Smooth muscle cell (in vitro differentiated cells): Measurements from ENCODE around the gene AFDN. TPM values are rescaled to one million over a fixed set of nuclear protein-coding genes. Genes with fewer than 3 reads are reported as not detected.

Experiments
- DNase-seq: peaks from one replicate; lab custom pipeline; 2025; ENCODE audit not compliant: unreplicated experiment; lab: John Stamatoyannopoulos, UW
- H2AFZ ChIP-seq: fragments of 200-600 bp; sonication (generic); 2 replicates; pipeline ENCODE4 v1.6.0; 2016; ENCODE audit warnings: antibody characterized with exemption, low read depth, mild to moderate bottlenecking
- H3F3A ChIP-seq: fragments of 200-600 bp; sonication (generic); 2 replicates; pipeline ENCODE4 v1.6.0; 2017; ENCODE audit warnings: antibody characterized with exemption, low read depth
- H3K27ac ChIP-seq: fragments of 200-600 bp; sonication (generic); 2 replicates; pipeline ENCODE4 v1.5.1; 2016; ENCODE audit warnings: low read depth, mild to moderate bottlenecking
- H3K27me3 ChIP-seq: fragments of 200-600 bp; sonication (generic); 2 replicates; pipeline ENCODE4 v1.6.1; 2016; ENCODE audit warnings: low read depth, mild to moderate bottlenecking
- H3K36me3 ChIP-seq: fragments of 200-600 bp; sonication (generic); 2 replicates; pipeline ENCODE4 v1.5.1; 2016; ENCODE audit warnings: low read depth
- H3K4me1 ChIP-seq: fragments of 200-600 bp; sonication (generic); 2 replicates; pipeline ENCODE4 v1.5.1; 2016; ENCODE audit warnings: low read depth
- H3K4me2 ChIP-seq: fragments of 200-600 bp; sonication (generic); 2 replicates; pipeline ENCODE4 v1.6.0; 2016; ENCODE audit warnings: mild to moderate bottlenecking
- H3K4me3 ChIP-seq: fragments of 200-600 bp; sonication (generic); 2 replicates; pipeline ENCODE4 v1.5.1; 2016; ENCODE audit warnings: mild to moderate bottlenecking
- H3K79me2 ChIP-seq: fragments of 200-600 bp; sonication (generic); 2 replicates; pipeline ENCODE4 v1.6.0; 2016; ENCODE audit warnings: low read depth, mild to moderate bottlenecking
- H3K9ac ChIP-seq: fragments of 200-600 bp; sonication (generic); 2 replicates; pipeline ENCODE4 v1.6.0; 2016; ENCODE audit warnings: low read depth
- H3K9me3 ChIP-seq: fragments of 200-600 bp; sonication (generic); replicated peaks from 2 replicates; pipeline ENCODE4 v1.5.1; 2016; ENCODE audit warnings: low read depth
- H4K20me1 ChIP-seq: fragments of 200-600 bp; sonication (generic); 2 replicates; pipeline ENCODE4 v1.6.0; 2016; ENCODE audit warnings: low read depth
- WGBS: methylation state at CpG from one replicate; pipeline ENCODE4 v1.1.7; 2016; ENCODE audit warnings: low lambda C conversion rate; 5-methylcytosine and 5-hydroxymethylcytosine counted together
- polyA plus RNA-seq: library from polyadenylated mRNA; unstranded; fragments of >200 nt; fragmentation: Nextera tagmentation; extraction: Ambion mirVana; gene quantifications from 2 replicates; pipeline ENCODE4 v1.2.1, GENCODE V29; 2016
- total RNA-seq: library from RNA; depleted of rRNA; stranded (reverse); fragments of >200 nt; gene quantifications from 2 replicates; pipeline ENCODE4 v1.2.3, GENCODE V29; 2014
- TF ChIP-seq, protein P1 (sequence below): fragments of 200-600 bp; sonication (generic); IDR thresholded peaks from 2 replicates; pipeline ENCODE4 v1.5.1; 2017; ENCODE audit warnings: borderline replicate concordance, mild to moderate bottlenecking, antibody characterized with exemption; ENCODE audit not compliant: insufficient read depth, poor library complexity, severe bottlenecking

Gene AFDN
- total and polyA plus RNA-seq, 2 experiments from 2014 or later, result 52.3 to 98.8 TPM

DNA sequence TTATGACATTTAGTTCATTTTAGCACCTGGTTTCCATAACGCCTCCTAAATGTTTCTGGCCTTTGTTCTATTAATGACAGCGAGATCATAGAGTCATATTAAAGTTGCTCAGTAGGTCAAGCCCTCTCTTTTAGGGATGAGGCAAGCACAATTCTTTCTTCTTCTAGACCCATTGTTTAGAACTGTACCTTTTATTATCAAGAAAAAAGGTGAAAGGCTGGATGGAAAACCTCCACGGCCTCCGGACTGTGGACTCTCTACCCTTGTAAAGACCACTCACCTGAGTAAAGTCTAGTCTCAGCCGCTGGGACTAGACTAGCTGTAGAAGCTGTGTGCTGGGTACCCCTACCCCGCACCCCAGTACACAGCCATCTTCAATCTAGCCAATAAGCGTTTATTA lies 6.0 kb upstream of the AFDN start:
- Histone ChIP-seq H3K9me3 (no peaks in the 10 kb centered on the region), H3K79me2 (no peaks in the 10 kb centered on the region), H3K27me3 (no peaks in the 10 kb centered on the region), H2AFZ (no peak overlapping the region), H3K36me3 (no peaks in the 10 kb centered on the region), H3K4me2 (no peak overlapping the region), H3K4me1 (peaks cover 5% of the 10 kb centered on the region), H3K9ac (no peak overlapping the region), H3K27ac (no peak overlapping the region), H3K4me3 (no peak overlapping the region), H4K20me1 (no peaks in the 10 kb centered on the region), H3F3A (peaks cover 6% of the 10 kb centered on the region)
- TF ChIP-seq, protein P1, sequence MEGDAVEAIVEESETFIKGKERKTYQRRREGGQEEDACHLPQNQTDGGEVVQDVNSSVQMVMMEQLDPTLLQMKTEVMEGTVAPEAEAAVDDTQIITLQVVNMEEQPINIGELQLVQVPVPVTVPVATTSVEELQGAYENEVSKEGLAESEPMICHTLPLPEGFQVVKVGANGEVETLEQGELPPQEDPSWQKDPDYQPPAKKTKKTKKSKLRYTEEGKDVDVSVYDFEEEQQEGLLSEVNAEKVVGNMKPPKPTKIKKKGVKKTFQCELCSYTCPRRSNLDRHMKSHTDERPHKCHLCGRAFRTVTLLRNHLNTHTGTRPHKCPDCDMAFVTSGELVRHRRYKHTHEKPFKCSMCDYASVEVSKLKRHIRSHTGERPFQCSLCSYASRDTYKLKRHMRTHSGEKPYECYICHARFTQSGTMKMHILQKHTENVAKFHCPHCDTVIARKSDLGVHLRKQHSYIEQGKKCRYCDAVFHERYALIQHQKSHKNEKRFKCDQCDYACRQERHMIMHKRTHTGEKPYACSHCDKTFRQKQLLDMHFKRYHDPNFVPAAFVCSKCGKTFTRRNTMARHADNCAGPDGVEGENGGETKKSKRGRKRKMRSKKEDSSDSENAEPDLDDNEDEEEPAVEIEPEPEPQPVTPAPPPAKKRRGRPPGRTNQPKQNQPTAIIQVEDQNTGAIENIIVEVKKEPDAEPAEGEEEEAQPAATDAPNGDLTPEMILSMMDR, result no peak
- 96% methylated on average over 7 of the region's 7 CpGs for WGBS
- DNase-seq, result no peak

DNA sequence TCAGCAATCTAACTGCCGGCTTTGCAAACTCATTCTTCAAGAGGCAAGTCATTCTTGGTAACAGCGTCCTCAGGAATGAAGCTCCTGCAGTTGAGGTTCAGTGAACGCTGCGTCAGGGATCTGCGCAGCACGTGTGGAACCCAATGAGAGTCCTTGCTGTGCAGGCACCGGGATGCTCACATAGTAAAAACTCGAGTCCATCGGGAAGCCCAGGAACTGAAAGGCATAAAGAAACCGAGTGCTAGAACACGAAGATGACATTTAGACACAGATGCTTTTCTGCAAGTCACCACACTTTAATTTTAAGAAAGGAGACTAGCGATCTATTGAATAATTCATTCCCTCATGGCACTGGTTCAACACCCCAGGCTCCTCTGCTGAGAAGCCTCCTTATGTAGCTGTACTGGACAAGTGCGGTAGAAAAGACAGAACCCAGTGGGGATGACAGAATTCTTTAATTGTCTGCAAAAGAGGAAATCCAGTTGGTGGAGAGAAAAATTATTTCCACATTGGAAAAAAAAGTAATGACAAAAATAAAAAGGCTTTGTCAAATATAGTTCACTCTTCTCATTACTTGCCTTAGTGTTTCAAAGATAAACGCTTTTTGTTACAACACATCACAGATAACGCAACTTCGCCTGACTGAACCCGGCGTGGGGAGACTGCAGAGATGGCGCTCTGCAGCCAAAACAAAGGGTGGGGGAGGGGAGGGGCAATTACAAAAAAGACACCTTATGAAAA lies 1.9 kb upstream of the AFDN start:
- Histone ChIP-seq H3K36me3 (no peaks in the 10 kb centered on the region), H4K20me1 (peaks cover 21% of the 10 kb centered on the region), H3K4me2 (peak overlapping the region; percentile 95), H3K27me3 (no peaks in the 10 kb centered on the region), H3K27ac (peak overlapping the region; percentile 35), H3K4me1 (peaks cover 15% of the 10 kb centered on the region), H3K9me3 (no peaks in the 10 kb centered on the region), H3K79me2 (peaks cover 23% of the 10 kb centered on the region), H3K4me3 (peak overlapping the region; percentile 87), H3F3A (peaks cover 15% of the 10 kb centered on the region), H2AFZ (no peak overlapping the region), H3K9ac (no peak overlapping the region)
- DNase-seq, result no peak
- TF ChIP-seq, protein P1, result no peak
- 57% methylated on average over 19 of the region's 19 CpGs for WGBS

DNA sequence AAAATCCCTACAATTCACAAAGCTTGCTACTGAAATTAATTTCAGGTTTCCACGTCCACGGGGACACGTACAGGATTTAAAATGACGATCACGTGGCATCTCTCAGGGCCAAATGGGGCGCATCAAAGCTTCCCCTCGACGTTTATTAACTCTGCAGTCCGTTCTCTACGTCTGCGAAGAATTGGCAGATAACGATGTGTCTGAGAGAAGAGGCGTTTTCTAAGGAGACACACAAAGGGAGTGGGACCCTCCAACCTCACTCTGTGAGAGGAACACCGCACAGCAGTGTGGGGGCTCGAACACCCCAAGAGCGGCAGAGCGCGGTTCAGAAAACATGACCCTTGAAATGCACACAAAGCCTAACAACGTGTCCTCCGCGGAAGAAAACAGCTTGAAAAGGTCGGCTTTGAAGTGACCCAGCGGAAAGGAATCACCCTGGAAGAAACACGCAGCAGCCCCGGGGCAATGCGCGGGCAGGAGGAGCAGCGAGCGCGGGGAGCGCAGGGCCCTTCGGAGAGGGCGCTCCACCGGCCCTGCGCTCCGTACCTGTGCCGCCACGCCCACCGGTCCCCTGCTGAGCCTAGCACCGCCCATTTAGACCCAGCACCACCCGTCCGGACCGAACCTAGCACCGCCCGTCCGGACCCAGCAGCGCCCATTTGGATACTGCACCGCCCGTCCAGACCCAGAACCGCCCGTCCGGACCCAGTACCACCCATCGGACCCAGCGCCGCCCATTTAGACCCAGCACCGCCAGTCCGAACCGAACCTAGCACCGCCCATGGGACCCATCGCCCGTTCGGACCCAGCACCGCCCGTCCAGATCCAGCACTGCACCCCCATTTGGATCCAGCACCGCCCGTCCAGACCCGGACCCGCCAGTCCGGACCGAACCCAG lies 1.1 kb upstream of the AFDN start:
- TF ChIP-seq, protein P1, result no peak
- peaks cover 31% of the 10 kb centered on the region for H3K79me2 ChIP-seq
- H2AFZ ChIP-seq, result peak overlapping the region; percentile 95
- peaks cover 18% of the 10 kb centered on the region for H3F3A ChIP-seq
- 2% methylated on average over 67 of the region's 70 CpGs for WGBS
- H3K4me3 ChIP-seq, result peak overlapping the region; percentile 87
- no peaks in the 10 kb centered on the region for H3K9me3 ChIP-seq
- H3K4me2 ChIP-seq, result peak overlapping the region; percentile 95
- DNase-seq, result peak; percentile 16
- H3K27ac ChIP-seq, result peak overlapping the region; percentile 35
- peaks cover 30% of the 10 kb centered on the region for H4K20me1 ChIP-seq
- H3K36me3 ChIP-seq, result no peaks in the 10 kb centered on the region
- peak overlapping the region; percentile 29 for H3K9ac ChIP-seq
- H3K4me1 ChIP-seq, result peaks cover 23% of the 10 kb centered on the region
- no peaks in the 10 kb centered on the region for H3K27me3 ChIP-seq
